ENCODE measurements around the gene CNIH3.

Gene CNIH3

GRCh38 chr1:224724566-224724965 is 108.4 kb downstream of the CNIH3 start:
- Histone ChIP-seq H3K4me3 (no peak overlapping the region), H3K4me1 (no peaks in the 10 kb centered on the region), H3K27me3 (peaks cover 0 to 5% of the 10 kb centered on the region in 2 donors), H3K9me3 (no peaks in the 10 kb centered on the region), H3K27ac (no peak overlapping the region), H3K36me3 (no peaks in the 10 kb centered on the region)
- no peak for DNase-seq
- intact Hi-C loops (cut with DNase I; ENCODE audit: low total_unique reads) = no loop called here
- TF ChIP-seq, protein P1, sequence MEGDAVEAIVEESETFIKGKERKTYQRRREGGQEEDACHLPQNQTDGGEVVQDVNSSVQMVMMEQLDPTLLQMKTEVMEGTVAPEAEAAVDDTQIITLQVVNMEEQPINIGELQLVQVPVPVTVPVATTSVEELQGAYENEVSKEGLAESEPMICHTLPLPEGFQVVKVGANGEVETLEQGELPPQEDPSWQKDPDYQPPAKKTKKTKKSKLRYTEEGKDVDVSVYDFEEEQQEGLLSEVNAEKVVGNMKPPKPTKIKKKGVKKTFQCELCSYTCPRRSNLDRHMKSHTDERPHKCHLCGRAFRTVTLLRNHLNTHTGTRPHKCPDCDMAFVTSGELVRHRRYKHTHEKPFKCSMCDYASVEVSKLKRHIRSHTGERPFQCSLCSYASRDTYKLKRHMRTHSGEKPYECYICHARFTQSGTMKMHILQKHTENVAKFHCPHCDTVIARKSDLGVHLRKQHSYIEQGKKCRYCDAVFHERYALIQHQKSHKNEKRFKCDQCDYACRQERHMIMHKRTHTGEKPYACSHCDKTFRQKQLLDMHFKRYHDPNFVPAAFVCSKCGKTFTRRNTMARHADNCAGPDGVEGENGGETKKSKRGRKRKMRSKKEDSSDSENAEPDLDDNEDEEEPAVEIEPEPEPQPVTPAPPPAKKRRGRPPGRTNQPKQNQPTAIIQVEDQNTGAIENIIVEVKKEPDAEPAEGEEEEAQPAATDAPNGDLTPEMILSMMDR (IDR thresholded peaks at IDR 0.05) = no peak

DNA sequence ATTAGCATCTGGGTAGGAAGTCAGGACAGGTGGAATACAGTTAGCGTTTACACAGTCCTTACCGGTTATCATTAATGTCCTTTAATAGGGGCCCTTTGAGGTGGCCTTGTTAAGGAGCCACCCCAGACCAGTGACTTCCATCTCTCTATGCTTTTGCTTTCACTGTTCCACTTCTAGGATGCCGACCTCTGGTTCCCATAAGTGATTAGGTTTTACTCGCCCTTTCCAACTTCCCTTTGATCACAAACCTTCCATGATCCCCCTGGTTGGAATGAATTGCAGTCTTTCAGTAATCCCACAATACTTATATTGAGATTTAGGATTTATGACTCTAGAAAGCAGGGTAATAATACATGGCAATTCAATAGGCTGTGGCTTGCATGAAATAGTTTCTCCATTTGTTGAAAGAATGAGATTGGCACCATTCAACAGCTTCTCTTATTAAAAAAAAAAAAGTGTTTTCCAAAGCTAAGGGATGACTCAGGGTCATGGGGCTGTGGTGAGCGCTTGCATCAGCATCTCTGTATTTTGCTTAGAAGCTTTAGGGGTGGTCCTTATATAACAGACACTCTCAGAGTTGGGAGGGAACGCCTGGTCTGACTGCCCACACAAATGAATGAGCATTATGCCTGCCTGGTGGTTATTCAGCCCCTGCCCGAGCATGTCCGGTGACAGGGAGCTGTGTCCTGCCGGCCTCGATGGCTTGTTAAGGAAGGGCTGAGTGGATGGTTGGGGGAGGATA is 110.5 kb downstream of the CNIH3 start:
- Histone ChIP-seq H3K9me3 (no peaks in the 10 kb centered on the region), H3K36me3 (no peaks in the 10 kb centered on the region), H3K4me1 (no peaks in the 10 kb centered on the region), H3K27me3 (no peaks in the 10 kb centered on the region), H3K27ac (no peak overlapping the region), H3K4me3 (no peak overlapping the region)
- TF ChIP-seq, protein P1 (IDR thresholded peaks at IDR 0.05) = no peak
- intact Hi-C loops (cut with DNase I; ENCODE audit: low total_unique reads) = no loop called here
- DNase-seq = peak; percentile 80 to 88

DNA sequence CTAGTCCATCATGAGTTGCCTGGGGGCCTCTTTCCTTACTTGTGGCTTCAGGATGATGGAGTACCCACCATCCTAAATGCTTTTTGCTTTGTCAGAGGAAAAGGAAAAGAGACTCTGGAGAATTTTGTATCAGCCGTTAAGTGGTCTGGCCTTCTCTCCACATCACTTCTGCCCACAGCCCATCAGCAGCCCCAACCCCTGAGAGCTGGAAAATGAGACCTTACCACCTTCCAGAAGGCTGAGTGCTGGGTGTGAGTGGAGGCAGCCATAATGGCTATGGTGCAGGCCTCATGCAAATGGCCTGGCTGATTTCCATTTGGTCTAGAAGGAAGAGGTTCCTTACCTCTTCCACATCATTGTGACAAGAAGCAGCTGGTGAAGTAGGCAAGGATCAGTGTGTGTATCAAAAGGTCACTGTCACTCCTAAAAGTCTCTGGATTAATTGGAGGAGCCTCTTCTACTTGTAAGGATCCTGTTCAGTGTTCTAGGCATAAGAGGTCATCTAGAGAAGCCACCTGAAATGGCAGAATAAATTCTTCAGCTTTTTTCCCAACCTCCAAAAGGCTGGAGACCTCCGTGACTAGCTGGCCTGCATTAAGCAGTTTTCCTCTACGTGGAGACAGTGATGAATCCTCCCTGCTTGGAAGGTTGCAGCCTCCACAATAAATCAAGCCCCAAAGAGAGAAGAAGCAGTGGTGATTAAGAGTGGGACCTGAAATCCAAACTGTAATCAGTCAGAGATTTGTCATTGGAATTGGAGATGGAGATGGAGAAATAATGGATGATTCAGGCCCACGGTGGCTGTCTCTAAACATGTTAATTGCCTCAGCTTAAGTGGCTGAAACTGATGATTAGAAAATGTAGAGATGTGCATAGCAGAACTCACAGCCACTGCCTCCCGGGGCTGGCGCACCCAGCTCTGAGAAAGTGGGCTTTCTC is 111.5 kb downstream of the CNIH3 start:
- Histone ChIP-seq H3K9me3 (no peaks in the 10 kb centered on the region), H3K4me3 (no peak overlapping the region), H3K27me3 (no peaks in the 10 kb centered on the region), H3K4me1 (no peaks in the 10 kb centered on the region), H3K27ac (no peak overlapping the region), H3K36me3 (no peaks in the 10 kb centered on the region)
- intact Hi-C loops (cut with DNase I; ENCODE audit: low total_unique reads) = no loop called here
- peak in 1 of 2 donors; percentile 36 for DNase-seq
- TF ChIP-seq, protein P1 (IDR thresholded peaks at IDR 0.05) = no peak

DNA sequence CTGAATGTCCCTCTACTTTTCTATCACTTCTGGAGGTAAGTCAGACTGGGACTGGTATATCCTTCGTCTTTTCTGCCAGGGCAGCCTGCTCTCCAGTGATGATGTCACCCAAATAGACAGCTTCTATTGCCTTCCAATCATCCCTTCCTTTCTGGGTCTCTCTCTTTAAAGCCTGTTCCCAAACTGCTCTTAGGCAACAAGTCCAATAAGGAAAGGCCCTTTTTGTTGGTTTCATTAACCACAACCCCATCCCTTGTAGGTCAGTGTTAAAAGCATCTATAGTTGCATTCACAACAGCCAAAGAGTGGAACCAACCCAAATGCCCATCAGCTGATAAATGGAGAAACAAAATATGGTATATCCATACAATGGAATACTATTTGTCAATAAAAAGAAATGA is 114.4 kb downstream of the CNIH3 start:
- Histone ChIP-seq H3K4me1 (peaks cover 0 to 4% (median 0%) of the 10 kb centered on the region in 4 donors), H3K27ac (no peak overlapping the region), H3K27me3 (no peaks in the 10 kb centered on the region), H3K9me3 (no peaks in the 10 kb centered on the region), H3K36me3 (no peaks in the 10 kb centered on the region), H3K4me3 (no peak overlapping the region)
- intact Hi-C loops (cut with DNase I; ENCODE audit: low total_unique reads) = no loop called here
- DNase-seq = no peak
- TF ChIP-seq, protein P1 (IDR thresholded peaks at IDR 0.05) = no peak

GRCh38 chr1:224730965-224731364 is 114.8 kb downstream of the CNIH3 start:
- no peak for DNase-seq
- Histone ChIP-seq H3K27me3 (no peaks in the 10 kb centered on the region), H3K4me3 (no peak overlapping the region), H3K4me1 (peaks cover 0 to 4% (median 0%) of the 10 kb centered on the region in 4 donors), H3K27ac (no peak overlapping the region), H3K9me3 (no peaks in the 10 kb centered on the region), H3K36me3 (no peaks in the 10 kb centered on the region)
- intact Hi-C loops (cut with DNase I; ENCODE audit: low total_unique reads) = no loop called here
- TF ChIP-seq, protein P1 (IDR thresholded peaks at IDR 0.05) = no peak
